Suprapubic skin (tissue), 4 donors: ENCODE data around the gene CADM1. TPM values are rescaled to one million over a fixed set of nuclear protein-coding genes. Genes with fewer than 3 reads are reported as not detected.

ENCODE experiments used
- DNase-seq, 2 donors: peaks; one replicate each; pipeline ENCODE4 v3.0.0-alpha.2; 2019; ENCODE audit warnings: low spot score in 2 of 2
- H3K27ac ChIP-seq: fragments of 200-600 bp; sonication (generic); one replicate; pipeline ENCODE4 v1.5.1; 2019
- H3K27me3 ChIP-seq: fragments of 200-600 bp; sonication (generic); one replicate; pipeline ENCODE4 v1.5.1; 2019
- H3K36me3 ChIP-seq: fragments of 200-600 bp; sonication (generic); one replicate; pipeline ENCODE4 v1.5.1; 2019
- H3K4me1 ChIP-seq: fragments of 200-600 bp; sonication (generic); one replicate; pipeline ENCODE4 v1.5.1; 2019
- H3K4me3 ChIP-seq: fragments of 200-600 bp; sonication (generic); one replicate; pipeline ENCODE4 v1.5.1; 2019; ENCODE audit warnings: mild to moderate bottlenecking
- H3K9me3 ChIP-seq: fragments of 200-600 bp; sonication (generic); one replicate; pipeline ENCODE4 v1.5.1; 2019
- EP300 ChIP-seq: sonication (generic); formaldehyde crosslinking; IDR thresholded peaks from one replicate; pipeline ENCODE4 v1.6.1; 2017; ENCODE audit warnings: antibody characterized with exemption
- POLR2A ChIP-seq, 2 donors: fragments of 450-650 bp; IDR thresholded peaks; one replicate each; pipeline ENCODE4 v1.6.1; 2017; ENCODE audit warnings: antibody characterized with exemption in 2 of 2, mild to moderate bottlenecking in 2 of 2, moderate library complexity in 2 of 2
- POLR2AphosphoS5 ChIP-seq, 3 donors: sonication (generic); formaldehyde crosslinking; IDR thresholded peaks; one replicate each; pipeline ENCODE4 v1.6.1; 2017; ENCODE audit warnings: antibody characterized with exemption in 3 of 3
- WGBS: methylation state at CpG from one replicate; pipeline ENCODE4 v1.1.5; 2018; 5-methylcytosine and 5-hydroxymethylcytosine counted together
- total RNA-seq, 4 donors: library from RNA; depleted of rRNA; stranded (reverse); fragments of >200 nt; gene quantifications; one replicate each; pipeline ENCODE4 v1.1.0, GENCODE V29; 2016
- TF ChIP-seq, protein P1 (sequence below), 2 donors: fragments of 200-600 bp in 1 of 2; fragments of 450-650 bp in 1 of 2; sonication (generic) in 1 of 2; IDR thresholded peaks; one replicate each; pipeline ENCODE4 v1.5.1; 2016 to 2019; ENCODE audit warnings: antibody characterized with exemption in 2 of 2, mild to moderate bottlenecking in 1 of 2, moderate library complexity in 1 of 2

Gene CADM1
- total RNA-seq, 4 donors from 2014 or later, result 13.3 to 26.2 (median 15.3) TPM

DNA sequence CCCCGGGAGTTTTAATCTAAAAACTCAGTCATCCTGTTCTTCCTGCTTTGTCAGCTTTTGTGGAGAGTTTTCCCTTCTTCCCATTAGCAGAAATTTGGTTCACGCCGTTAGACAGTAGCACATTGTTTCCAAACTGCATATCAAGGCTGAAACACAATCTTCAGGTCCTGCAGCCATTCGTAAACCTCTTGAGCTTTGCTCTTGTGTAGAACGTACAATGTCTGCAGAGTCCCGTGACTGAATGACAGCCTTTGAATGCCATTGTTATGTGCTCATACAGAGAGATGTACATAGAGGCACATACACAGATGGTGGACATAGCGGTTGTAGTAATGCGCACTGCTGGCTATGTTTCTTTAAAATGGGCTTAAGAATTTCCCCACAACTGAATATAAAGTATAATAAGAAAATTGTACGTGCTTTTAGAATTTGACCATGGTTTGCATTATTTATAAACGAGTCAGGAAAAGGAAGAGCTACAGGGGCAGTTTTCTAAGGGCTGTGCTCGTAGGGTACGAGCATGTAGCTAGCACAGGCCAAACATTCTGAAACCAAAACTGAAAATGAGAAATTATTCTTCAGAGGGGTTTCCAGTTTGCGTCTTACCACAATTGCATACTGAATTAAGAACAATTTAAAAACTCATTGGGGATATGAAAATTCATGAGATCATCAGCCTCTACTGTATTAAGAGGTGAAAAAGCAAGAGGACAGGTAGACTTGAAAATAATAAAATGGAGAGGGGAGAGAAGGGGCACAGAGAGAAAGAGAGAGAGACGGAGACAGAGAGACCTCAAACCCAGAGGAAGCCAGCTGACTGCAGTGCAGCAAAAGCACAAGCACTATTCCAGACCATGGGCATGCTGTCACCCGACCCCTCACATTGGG lies 310.1 kb downstream of the CADM1 start:
- H3K27me3 ChIP-seq, result no peaks in the 10 kb centered on the region
- 77% methylated on average over 15 of the region's 15 CpGs for WGBS
- no peak for DNase-seq
- H3K36me3 ChIP-seq, result no peaks in the 10 kb centered on the region
- no peak overlapping the region for H3K27ac ChIP-seq
- H3K4me3 ChIP-seq, result no peak overlapping the region
- no peak for TF ChIP-seq EP300
- no peak for TF ChIP-seq POLR2AphosphoS5 (IDR thresholded peaks at IDR 0.05)
- H3K9me3 ChIP-seq, result no peaks in the 10 kb centered on the region
- H3K4me1 ChIP-seq, result no peaks in the 10 kb centered on the region

DNA sequence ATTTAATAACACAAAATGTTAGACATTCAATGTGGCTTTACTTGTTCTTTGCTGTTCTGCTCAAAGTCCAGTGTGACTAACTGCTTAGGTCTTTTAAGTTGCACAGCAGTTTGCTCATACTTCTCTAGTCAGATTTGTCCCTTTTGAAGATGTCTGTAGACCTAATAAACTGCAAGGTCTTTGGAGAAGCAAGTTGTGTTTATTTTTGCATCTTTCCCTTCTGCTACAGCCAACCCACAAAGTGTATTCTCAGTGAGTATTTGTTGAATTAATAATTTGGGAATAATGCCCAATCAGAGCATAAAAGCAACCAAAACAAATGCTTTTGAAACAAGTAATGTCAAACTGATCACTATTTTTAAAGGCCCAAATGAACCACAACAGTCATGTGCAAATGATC lies 312.5 kb downstream of the CADM1 start:
- no peaks in the 10 kb centered on the region for H3K9me3 ChIP-seq
- TF ChIP-seq POLR2AphosphoS5 (IDR thresholded peaks at IDR 0.05), result no peak
- TF ChIP-seq POLR2A (IDR thresholded peaks at IDR 0.05), result no peak
- TF ChIP-seq, protein P1, sequence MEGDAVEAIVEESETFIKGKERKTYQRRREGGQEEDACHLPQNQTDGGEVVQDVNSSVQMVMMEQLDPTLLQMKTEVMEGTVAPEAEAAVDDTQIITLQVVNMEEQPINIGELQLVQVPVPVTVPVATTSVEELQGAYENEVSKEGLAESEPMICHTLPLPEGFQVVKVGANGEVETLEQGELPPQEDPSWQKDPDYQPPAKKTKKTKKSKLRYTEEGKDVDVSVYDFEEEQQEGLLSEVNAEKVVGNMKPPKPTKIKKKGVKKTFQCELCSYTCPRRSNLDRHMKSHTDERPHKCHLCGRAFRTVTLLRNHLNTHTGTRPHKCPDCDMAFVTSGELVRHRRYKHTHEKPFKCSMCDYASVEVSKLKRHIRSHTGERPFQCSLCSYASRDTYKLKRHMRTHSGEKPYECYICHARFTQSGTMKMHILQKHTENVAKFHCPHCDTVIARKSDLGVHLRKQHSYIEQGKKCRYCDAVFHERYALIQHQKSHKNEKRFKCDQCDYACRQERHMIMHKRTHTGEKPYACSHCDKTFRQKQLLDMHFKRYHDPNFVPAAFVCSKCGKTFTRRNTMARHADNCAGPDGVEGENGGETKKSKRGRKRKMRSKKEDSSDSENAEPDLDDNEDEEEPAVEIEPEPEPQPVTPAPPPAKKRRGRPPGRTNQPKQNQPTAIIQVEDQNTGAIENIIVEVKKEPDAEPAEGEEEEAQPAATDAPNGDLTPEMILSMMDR (IDR thresholded peaks at IDR 0.05), result no peak
- no peak for TF ChIP-seq EP300

DNA sequence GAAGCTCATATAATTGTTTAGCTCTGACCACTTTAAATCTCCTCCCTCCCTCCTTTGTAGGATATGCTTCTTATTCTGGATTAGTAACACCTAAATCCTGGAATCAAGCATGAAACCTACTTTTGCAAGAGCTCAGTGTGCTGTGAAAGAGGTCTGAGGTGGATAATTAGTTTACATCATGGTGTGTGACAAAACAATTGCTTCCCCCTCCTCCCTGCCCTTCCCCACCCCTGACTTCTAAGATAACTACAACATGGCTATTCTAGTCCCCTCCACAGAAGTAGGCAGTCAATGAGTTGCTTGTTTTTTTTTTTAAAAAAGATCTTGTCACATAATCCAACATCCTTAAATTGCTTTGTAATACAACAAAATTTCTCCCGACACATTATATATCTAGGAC lies 314.0 kb downstream of the CADM1 start:
- H3K27ac ChIP-seq, result no peak overlapping the region
- no peaks in the 10 kb centered on the region for H3K27me3 ChIP-seq
- WGBS, result 100% methylated on average over 1 of the region's 1 CpG
- TF ChIP-seq POLR2AphosphoS5 (IDR thresholded peaks at IDR 0.05), result no peak
- TF ChIP-seq, protein P1 (IDR thresholded peaks at IDR 0.05), result no peak
- no peak for TF ChIP-seq POLR2A (IDR thresholded peaks at IDR 0.05)
- TF ChIP-seq EP300, result no peak
- H3K36me3 ChIP-seq, result no peaks in the 10 kb centered on the region
- no peaks in the 10 kb centered on the region for H3K4me1 ChIP-seq
- H3K4me3 ChIP-seq, result no peak overlapping the region
- no peak for DNase-seq
- H3K9me3 ChIP-seq, result no peaks in the 10 kb centered on the region

More for the DNA sequence above, 312.5 kb downstream of the CADM1 start:
- Histone ChIP-seq H3K4me1 (no peaks in the 10 kb centered on the region), H3K4me3 (no peak overlapping the region), H3K27me3 (no peaks in the 10 kb centered on the region), H3K36me3 (no peaks in the 10 kb centered on the region), H3K27ac (no peak overlapping the region)
- DNase-seq, result no peak

DNA sequence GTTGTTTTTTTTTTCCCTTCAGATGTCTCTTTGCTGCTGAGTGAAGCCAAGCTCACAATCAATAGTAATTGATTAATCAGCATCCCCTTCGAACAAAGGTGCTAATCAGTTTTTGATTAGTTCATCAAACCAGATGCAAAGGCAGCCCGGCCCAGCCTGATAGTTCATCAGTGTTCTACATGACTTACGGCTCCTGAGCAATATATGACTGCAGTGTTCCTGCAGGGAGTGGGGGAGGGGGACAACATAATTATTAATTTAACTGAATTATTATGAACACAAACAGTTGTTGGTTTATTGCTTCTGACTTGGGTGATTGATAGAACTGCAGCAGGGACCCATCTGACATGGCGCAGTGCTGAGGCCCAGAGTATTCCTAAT lies 315.3 kb downstream of the CADM1 start:
- H3K27me3 ChIP-seq, result no peaks in the 10 kb centered on the region
- H3K36me3 ChIP-seq, result no peaks in the 10 kb centered on the region
- H3K27ac ChIP-seq, result no peak overlapping the region
- TF ChIP-seq POLR2AphosphoS5 (IDR thresholded peaks at IDR 0.05) (no peak), POLR2A (IDR thresholded peaks at IDR 0.05) (no peak), EP300 (no peak)
- TF ChIP-seq, protein P1 (IDR thresholded peaks at IDR 0.05), result no peak
- no peak overlapping the region for H3K4me3 ChIP-seq
- DNase-seq, result no peak
- WGBS, result 94% methylated on average over 4 of the region's 4 CpGs
- no peaks in the 10 kb centered on the region for H3K4me1 ChIP-seq
- H3K9me3 ChIP-seq, result no peaks in the 10 kb centered on the region

DNA sequence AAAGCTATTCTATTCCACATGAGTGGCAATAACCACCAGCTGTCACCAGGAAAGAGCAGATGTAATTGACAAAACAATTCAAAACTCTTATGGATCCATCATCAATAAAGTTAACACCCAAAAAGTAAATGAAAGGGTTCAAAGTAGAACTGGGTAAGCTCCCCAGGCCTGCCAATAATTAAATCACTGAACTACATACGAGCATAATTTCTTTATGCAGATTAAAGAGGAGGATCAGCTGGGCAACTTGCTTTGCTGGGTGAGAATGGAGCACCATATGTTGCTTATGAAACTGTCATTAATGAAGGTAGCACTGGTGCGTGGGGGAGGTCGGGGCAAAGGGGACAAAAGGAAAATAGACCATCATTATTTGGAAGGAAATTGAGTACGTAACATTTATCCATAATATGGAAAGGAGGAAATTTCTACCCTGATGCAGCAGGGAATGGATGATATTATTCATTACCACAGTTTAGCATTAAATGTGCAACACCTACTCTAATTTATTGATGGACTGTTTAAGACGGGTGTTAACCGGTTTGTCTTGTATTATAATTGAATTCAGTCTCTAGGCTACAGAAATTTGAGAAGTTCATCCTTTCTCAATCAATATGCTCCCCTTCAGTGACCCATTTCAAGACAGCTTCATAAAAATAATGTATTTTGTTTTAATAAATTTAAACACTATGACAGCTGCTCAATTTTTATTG lies 315.9 kb downstream of the CADM1 start:
- Histone ChIP-seq H3K4me1 (no peaks in the 10 kb centered on the region), H3K27ac (no peak overlapping the region), H3K9me3 (no peaks in the 10 kb centered on the region), H3K27me3 (no peaks in the 10 kb centered on the region), H3K36me3 (no peaks in the 10 kb centered on the region), H3K4me3 (no peak overlapping the region)
- WGBS, result 86% methylated on average over 6 of the region's 6 CpGs
- TF ChIP-seq EP300 (no peak), POLR2A (IDR thresholded peaks at IDR 0.05) (no peak)
- no peak for DNase-seq

DNA sequence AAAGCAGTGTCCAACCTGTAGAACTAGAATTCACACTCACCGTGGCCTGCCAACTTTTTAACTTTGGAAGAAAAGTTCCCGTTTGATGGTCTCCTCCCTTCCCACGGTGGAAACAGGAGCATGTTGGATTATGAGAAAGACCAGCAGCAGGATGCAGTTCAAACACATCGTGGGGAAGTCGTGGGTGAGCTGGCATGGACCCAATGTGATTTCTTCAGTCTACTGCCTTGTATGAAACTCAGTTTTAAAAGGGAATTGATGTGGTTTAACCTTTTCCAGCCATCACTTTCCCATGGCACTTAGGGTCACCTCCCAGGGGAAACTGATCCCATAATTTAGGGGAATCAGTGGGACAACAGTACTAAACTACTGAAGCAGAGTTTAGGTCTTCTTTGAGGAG lies 318.3 kb downstream of the CADM1 start:
- TF ChIP-seq EP300 (no peak), POLR2A (IDR thresholded peaks at IDR 0.05) (no peak), POLR2AphosphoS5 (IDR thresholded peaks at IDR 0.05) (no peak)
- TF ChIP-seq, protein P1 (IDR thresholded peaks at IDR 0.05), result no peak
- no peaks in the 10 kb centered on the region for H3K9me3 ChIP-seq
- 57% methylated on average over 5 of the region's 5 CpGs for WGBS
- no peak for DNase-seq
- H3K4me1 ChIP-seq, result no peaks in the 10 kb centered on the region
- H3K4me3 ChIP-seq, result no peak overlapping the region
- H3K27me3 ChIP-seq, result no peaks in the 10 kb centered on the region
- H3K36me3 ChIP-seq, result no peaks in the 10 kb centered on the region
- H3K27ac ChIP-seq, result no peak overlapping the region
